SU-DHL-6 (cell line): Measurements from ENCODE around the gene ATRNL1.

Experiments used
- H2AFZ ChIP-seq: fragments of 200-600 bp; sonication (generic); 2 replicates; pipeline ENCODE4 v1.6.1; 2014; ENCODE audit warnings: low read depth, mild to moderate bottlenecking, moderate library complexity, mixed read lengths, antibody characterized with exemption, low read length; ENCODE audit not compliant: severe bottlenecking
- H3F3A ChIP-seq: fragments of 200-600 bp; shearing (Covaris generic); 2 replicates; pipeline ENCODE4 v1.6.0; 2016; ENCODE audit warnings: antibody characterized with exemption, mild to moderate bottlenecking; ENCODE audit not compliant: insufficient read depth
- H3K27ac ChIP-seq: fragments of 200-600 bp; sonication (generic); 2 replicates; pipeline ENCODE4 v1.5.1; 2016; ENCODE audit warnings: low read depth, mild to moderate bottlenecking, low read length, moderate library complexity, mixed read lengths
- H3K27me3 ChIP-seq: fragments of 200-600 bp; sonication (generic), shearing (Covaris generic); 2 replicates; pipeline ENCODE4 v1.6.0; 2014; ENCODE audit warnings: mild to moderate bottlenecking, low read length
- H3K36me3 ChIP-seq: fragments of 200-600 bp; sonication (generic); 2 replicates; pipeline ENCODE4 v1.6.1; 2014; ENCODE audit warnings: mild to moderate bottlenecking, low read length, mixed read lengths
- H3K4me2 ChIP-seq: fragments of 300-600, 200-600 bp; shearing (Covaris generic), sonication (generic); 2 replicates; pipeline ENCODE4 v1.6.0; 2014; ENCODE audit warnings: low read length, low read depth, mild to moderate bottlenecking; ENCODE audit not compliant: poor library complexity, severe bottlenecking
- H3K4me3 ChIP-seq: fragments of 200-600 bp; sonication (generic); 2 replicates; pipeline ENCODE4 v1.5.1; 2014; ENCODE audit warnings: antibody characterized with exemption, low read length, mild to moderate bottlenecking, mixed read lengths; ENCODE audit not compliant: insufficient read depth, poor library complexity, severe bottlenecking
- H3K79me2 ChIP-seq: fragments of 200-600 bp; sonication (generic); 2 replicates; pipeline ENCODE4 v1.6.1; 2014; ENCODE audit warnings: mild to moderate bottlenecking, low read length, moderate library complexity; ENCODE audit not compliant: insufficient read depth
- H3K9ac ChIP-seq: fragments of 200-600 bp; sonication (generic); 2 replicates; pipeline ENCODE4 v1.7.0; 2014; ENCODE audit warnings: mild to moderate bottlenecking, low read length
- H3K9me2 ChIP-seq: fragments of 200-600 bp; sonication (generic); replicated peaks from 2 replicates; pipeline ENCODE4 v1.6.1; 2014; ENCODE audit warnings: low read length; ENCODE audit not compliant: insufficient read depth
- H3K9me3 ChIP-seq: fragments of 200-600 bp; sonication (generic); 2 replicates; pipeline ENCODE4 v1.6.1; 2014; ENCODE audit warnings: low read length, mixed read lengths; ENCODE audit not compliant: insufficient read depth
- H4K20me1 ChIP-seq: fragments of 200-600 bp; sonication (generic); 2 replicates; pipeline ENCODE4 v1.6.1; 2014; ENCODE audit warnings: low read depth, mild to moderate bottlenecking, antibody characterized with exemption, low read length, moderate library complexity, mixed read lengths
- EZH2phosphoT487 ChIP-seq: fragments of 200-600 bp; sonication (generic), shearing (Covaris generic); conservative IDR thresholded peaks from 2 replicates; pipeline ENCODE4 v1.6.1; 2018; ENCODE audit warnings: mild to moderate bottlenecking, antibody characterized with exemption, low read length, moderate library complexity, mixed read lengths
- TF ChIP-seq, protein P1 (sequence below): fragments of 200-600 bp; sonication (generic); IDR thresholded peaks from one replicate; pipeline ENCODE4 v1.5.1; 2017; ENCODE audit warnings: antibody characterized with exemption, mild to moderate bottlenecking, low read length, moderate library complexity; ENCODE audit not compliant: insufficient read depth, poor library complexity, severe bottlenecking

The ATRNL1 gene

GRCh38 chr10:115059301-115059898, 33.8 kb upstream of the ATRNL1 start:
- Histone ChIP-seq H3K9ac (no peak overlapping the region), H3K4me2 (no peak overlapping the region), H3K36me3 (no peaks in the 10 kb centered on the region), H3K27me3 (no peaks in the 10 kb centered on the region), H3K4me3 (no peak overlapping the region), H4K20me1 (no peaks in the 10 kb centered on the region), H2AFZ (no peak overlapping the region), H3K9me2 (no peaks in the 10 kb centered on the region), H3K9me3 (no peaks in the 10 kb centered on the region), H3K79me2 (no peaks in the 10 kb centered on the region), H3F3A (no peaks in the 10 kb centered on the region), H3K27ac (no peak overlapping the region)
- TF ChIP-seq EZH2phosphoT487 = no peak
- TF ChIP-seq, protein P1, sequence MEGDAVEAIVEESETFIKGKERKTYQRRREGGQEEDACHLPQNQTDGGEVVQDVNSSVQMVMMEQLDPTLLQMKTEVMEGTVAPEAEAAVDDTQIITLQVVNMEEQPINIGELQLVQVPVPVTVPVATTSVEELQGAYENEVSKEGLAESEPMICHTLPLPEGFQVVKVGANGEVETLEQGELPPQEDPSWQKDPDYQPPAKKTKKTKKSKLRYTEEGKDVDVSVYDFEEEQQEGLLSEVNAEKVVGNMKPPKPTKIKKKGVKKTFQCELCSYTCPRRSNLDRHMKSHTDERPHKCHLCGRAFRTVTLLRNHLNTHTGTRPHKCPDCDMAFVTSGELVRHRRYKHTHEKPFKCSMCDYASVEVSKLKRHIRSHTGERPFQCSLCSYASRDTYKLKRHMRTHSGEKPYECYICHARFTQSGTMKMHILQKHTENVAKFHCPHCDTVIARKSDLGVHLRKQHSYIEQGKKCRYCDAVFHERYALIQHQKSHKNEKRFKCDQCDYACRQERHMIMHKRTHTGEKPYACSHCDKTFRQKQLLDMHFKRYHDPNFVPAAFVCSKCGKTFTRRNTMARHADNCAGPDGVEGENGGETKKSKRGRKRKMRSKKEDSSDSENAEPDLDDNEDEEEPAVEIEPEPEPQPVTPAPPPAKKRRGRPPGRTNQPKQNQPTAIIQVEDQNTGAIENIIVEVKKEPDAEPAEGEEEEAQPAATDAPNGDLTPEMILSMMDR = no peak

DNA sequence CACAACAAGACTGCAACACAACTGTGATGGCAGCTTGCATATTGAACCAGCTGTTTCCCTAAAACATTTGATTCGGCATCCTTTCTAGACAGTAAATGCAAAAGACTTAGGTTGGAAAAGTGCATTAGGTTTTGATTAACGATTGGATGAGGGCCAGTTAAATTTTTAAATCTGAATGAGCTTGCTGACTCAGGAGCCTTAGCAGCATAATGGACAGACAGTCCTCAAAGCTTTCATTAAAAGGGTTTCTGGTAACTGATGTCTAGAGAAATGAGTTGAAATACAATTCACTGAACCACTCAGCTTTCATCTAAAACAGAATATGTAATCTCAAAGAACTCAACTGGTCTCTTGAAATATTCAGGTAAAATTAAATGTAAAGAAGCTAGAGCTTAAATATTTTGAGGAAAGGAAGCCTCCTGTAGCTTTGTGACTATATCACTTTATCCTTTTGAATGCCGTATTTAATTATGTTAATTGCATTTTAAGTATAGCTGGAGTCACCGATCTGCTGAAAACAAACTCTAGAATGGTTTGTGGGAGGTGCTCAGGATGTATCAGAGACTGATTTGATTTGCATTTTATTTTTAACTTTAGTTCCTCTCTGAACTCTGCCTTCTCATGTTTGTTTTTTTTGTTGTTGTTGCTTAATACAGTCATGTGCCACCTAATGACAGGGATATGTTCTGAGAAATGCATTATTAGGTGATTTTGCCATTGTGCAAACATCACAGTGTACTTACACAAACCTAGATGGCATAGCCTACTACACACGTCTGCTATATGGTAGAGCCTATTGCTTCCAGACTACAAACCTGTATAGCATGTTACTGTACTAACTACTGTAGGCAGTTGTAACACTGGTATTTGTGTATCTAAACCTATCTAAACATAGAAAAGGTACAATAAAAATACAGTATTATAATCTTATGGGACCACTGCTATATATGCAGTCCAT, 29.2 kb upstream of the ATRNL1 start:
- H3K4me3 ChIP-seq = no peak overlapping the region
- no peaks in the 10 kb centered on the region for H3K9me2 ChIP-seq
- no peaks in the 10 kb centered on the region for H3K36me3 ChIP-seq
- no peak overlapping the region for H3K9ac ChIP-seq
- no peaks in the 10 kb centered on the region for H3K9me3 ChIP-seq
- no peaks in the 10 kb centered on the region for H3K27me3 ChIP-seq
- TF ChIP-seq EZH2phosphoT487 = no peak
- no peak overlapping the region for H2AFZ ChIP-seq
- no peaks in the 10 kb centered on the region for H3K79me2 ChIP-seq
- H3K4me2 ChIP-seq = no peak overlapping the region
- no peak overlapping the region for H3K27ac ChIP-seq
- no peaks in the 10 kb centered on the region for H3F3A ChIP-seq
- no peaks in the 10 kb centered on the region for H4K20me1 ChIP-seq

GRCh38 chr10:115065801-115066200, 27.4 kb upstream of the ATRNL1 start:
- H3K4me2 ChIP-seq = no peak overlapping the region
- no peaks in the 10 kb centered on the region for H3K79me2 ChIP-seq
- H3K9ac ChIP-seq = no peak overlapping the region
- TF ChIP-seq EZH2phosphoT487 = no peak
- TF ChIP-seq, protein P1 = no peak
- H3K27me3 ChIP-seq = no peaks in the 10 kb centered on the region
- H3K36me3 ChIP-seq = no peaks in the 10 kb centered on the region
- no peaks in the 10 kb centered on the region for H3K9me3 ChIP-seq
- H4K20me1 ChIP-seq = no peaks in the 10 kb centered on the region
- H2AFZ ChIP-seq = no peak overlapping the region
- no peaks in the 10 kb centered on the region for H3F3A ChIP-seq
- no peak overlapping the region for H3K4me3 ChIP-seq
- H3K9me2 ChIP-seq = no peaks in the 10 kb centered on the region
- H3K27ac ChIP-seq = no peak overlapping the region

GRCh38 chr10:115066528-115066927, 26.6 kb upstream of the ATRNL1 start:
- Histone ChIP-seq H3K9me3 (no peaks in the 10 kb centered on the region), H3K4me2 (no peak overlapping the region), H3K79me2 (no peaks in the 10 kb centered on the region), H2AFZ (no peak overlapping the region), H3K4me3 (no peak overlapping the region), H3K36me3 (no peaks in the 10 kb centered on the region), H3K27ac (no peak overlapping the region), H3K27me3 (no peaks in the 10 kb centered on the region), H3F3A (no peaks in the 10 kb centered on the region), H4K20me1 (no peaks in the 10 kb centered on the region), H3K9ac (no peak overlapping the region), H3K9me2 (no peaks in the 10 kb centered on the region)
- TF ChIP-seq, protein P1 = no peak
